Immature natural killer cell (primary cell): ENCODE results near the gene TPR. TPM values are rescaled to one million over a fixed set of nuclear protein-coding genes. Genes with fewer than 3 reads are reported as not detected.

Experiments used
- DNase-seq, 3 donors: peaks; one replicate each; pipeline ENCODE4 v3.0.0; 2022; ENCODE audit warnings: mixed read lengths in 1 of 3
- H3K27ac Mint-ChIP-seq, 6 donors: one replicate each; pipeline ENCODE4 v1.8.0; 2020; ENCODE audit warnings: mixed read lengths in 6 of 6, mild to moderate bottlenecking in 5 of 6, inconsistent platforms in 4 of 6, moderate library complexity in 3 of 6
- H3K27me3 Mint-ChIP-seq, 3 donors: one replicate each; pipeline ENCODE4 v1.8.0; 2020 to 2021; ENCODE audit warnings: low read depth in 3 of 3, mild to moderate bottlenecking in 3 of 3, mixed read lengths in 3 of 3, moderate library complexity in 3 of 3, inconsistent platforms in 1 of 3
- H3K36me3 Mint-ChIP-seq, 3 donors: one replicate each; pipeline ENCODE4 v1.8.0; 2020; ENCODE audit warnings: mixed read lengths in 3 of 3, inconsistent platforms in 2 of 3, mild to moderate bottlenecking in 2 of 3
- H3K4me1 Mint-ChIP-seq, 2 donors: one replicate each; pipeline ENCODE4 v1.8.0; 2020; ENCODE audit warnings: inconsistent platforms in 2 of 2, mild to moderate bottlenecking in 2 of 2, mixed read lengths in 2 of 2, moderate library complexity in 1 of 2
- H3K4me3 Mint-ChIP-seq, 5 donors: one replicate each; pipeline ENCODE4 v1.8.0; 2020; ENCODE audit warnings: mild to moderate bottlenecking in 5 of 5, mixed read lengths in 5 of 5, inconsistent platforms in 3 of 5, moderate library complexity in 3 of 5
- H3K9me3 Mint-ChIP-seq, 6 donors: one replicate each; pipeline ENCODE4 v1.8.0; 2020; ENCODE audit warnings: mild to moderate bottlenecking in 6 of 6, mixed read lengths in 6 of 6, inconsistent platforms in 4 of 6, moderate library complexity in 3 of 6
- polyA plus RNA-seq, 3 donors: library from polyadenylated mRNA; unstranded; fragments of 300-500 nt; fragmentation: Illumina TruSeq; gene quantifications; one replicate each; pipeline ENCODE4 v1.2.3, GENCODE V29; 2021

The TPR gene
- polyA plus RNA-seq, 3 donors from 2014 or later = 5.4 to 64.7 (median 12.9) TPM

DNA sequence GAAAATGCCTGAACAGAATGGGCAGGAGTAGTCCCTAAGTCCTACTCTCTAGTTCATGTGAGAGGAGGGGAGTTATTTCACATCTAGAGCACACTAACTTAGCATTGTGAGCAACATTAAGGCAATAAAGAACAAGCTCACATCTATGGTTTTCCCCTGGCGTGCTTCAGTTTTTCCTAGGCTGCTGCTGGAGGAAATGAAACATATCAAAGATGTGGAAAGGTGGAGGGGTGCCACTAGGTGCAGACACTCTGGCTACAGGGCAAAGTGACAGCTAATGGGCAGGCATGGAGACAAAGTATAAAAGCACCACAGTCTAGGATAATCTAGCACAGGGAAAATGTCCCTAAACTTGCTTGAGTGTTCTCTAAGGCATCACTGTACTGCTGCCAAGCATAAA is 82.2 kb downstream of the TPR start:
- peaks cover 0 to 3% (median 3%) of the 10 kb centered on the region in 3 donors for H3K27me3 Mint-ChIP-seq
- no peak for DNase-seq
- H3K4me1 Mint-ChIP-seq = no peaks in the 10 kb centered on the region
- H3K36me3 Mint-ChIP-seq = no peaks in the 10 kb centered on the region
- H3K27ac Mint-ChIP-seq = no peak overlapping the region
- peaks cover 0 to 3% (median 0%) of the 10 kb centered on the region in 6 donors for H3K9me3 Mint-ChIP-seq
- no peak overlapping the region for H3K4me3 Mint-ChIP-seq

DNA sequence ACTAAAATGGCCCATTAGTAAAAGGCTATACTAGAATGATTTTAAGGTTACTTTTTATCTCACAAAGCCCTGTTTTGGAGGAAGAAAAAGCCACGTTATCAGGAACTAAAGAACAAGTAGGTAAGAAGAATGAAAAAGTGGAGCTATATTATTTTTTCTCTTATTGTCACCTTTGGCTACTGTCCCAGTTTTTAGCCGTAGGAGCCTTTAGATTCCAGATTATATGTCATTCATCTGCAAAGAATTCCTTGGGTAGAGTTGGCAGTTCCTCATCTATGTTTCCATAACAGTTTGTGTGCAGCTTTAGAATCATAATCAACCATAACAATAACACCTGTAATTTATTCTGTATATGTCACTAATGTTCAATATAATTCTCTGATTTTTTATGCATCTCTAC is 83.8 kb downstream of the TPR start:
- Mint-ChIP-seq H3K9me3 (peaks cover 0 to 3% (median 0%) of the 10 kb centered on the region in 6 donors), H3K4me1 (no peaks in the 10 kb centered on the region), H3K27me3 (peaks cover 0 to 9% (median 6%) of the 10 kb centered on the region in 3 donors), H3K36me3 (no peaks in the 10 kb centered on the region), H3K27ac (no peak overlapping the region), H3K4me3 (no peak overlapping the region)
- DNase-seq = no peak

DNA sequence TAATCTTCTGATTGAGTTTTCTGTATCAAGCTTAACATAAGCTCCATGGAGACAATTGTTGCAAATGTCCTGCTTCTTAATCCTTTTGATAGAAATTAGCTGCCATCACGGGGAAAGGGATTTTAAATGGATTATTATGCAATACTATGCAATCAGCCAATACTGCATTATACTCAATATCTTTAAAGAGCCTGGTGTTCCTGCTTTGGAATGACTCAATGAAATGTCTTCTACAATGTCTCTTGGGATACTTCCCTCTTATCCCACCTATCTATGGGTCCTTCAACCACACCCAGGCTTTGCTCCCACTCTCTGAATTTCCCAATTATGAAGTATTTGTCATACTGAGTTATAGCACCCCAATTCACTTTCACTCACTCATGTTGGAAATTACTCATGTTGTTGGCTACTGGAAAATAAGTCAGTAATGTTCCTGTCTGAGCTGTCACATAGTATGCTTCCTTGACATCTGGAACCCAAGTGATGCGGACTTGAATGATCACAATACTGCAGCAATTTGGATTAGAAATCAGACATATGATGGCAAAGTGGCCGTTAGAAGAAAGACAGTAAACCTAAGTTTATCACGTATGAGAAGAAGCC is 85.0 kb downstream of the TPR start:
- no peak for DNase-seq
- H3K4me3 Mint-ChIP-seq = no peak overlapping the region
- H3K9me3 Mint-ChIP-seq = no peaks in the 10 kb centered on the region
- no peak overlapping the region for H3K27ac Mint-ChIP-seq
- H3K4me1 Mint-ChIP-seq = no peaks in the 10 kb centered on the region
- peaks cover 0 to 7% (median 4%) of the 10 kb centered on the region in 3 donors for H3K27me3 Mint-ChIP-seq
- no peaks in the 10 kb centered on the region for H3K36me3 Mint-ChIP-seq

DNA sequence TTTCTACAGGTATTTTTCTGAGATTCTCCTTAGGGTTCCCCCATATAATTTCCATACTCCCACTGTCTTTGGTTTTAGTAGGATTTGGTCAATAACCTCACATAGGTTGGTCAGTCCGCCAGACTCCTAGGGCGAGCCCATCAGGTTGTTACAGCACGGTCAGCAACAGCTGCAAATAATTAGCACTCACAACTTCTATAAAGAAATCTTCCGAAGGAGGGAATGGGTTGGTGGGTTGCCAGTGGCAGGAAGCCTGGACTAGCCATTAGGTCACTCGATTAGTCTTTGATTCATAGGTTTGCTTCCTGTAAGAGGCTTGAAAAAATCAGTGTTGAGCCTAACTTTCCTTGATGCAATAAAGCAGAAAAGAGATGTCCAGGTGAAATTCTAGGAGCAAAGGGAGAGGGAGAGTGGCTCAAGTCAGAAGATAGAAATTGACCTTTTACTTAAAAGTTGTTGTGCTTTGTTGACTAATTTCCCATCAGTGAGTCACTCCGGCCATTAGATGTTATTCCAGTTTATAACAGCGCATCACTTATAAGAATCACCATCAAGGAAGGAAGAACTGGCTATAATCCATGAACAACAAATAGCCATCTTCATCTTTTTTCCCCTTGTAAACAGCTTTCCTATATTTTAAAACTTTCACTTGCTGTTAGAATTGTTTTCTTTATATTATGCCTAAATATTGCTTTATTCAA is 88.3 kb downstream of the TPR start:
- DNase-seq = no peak
- Mint-ChIP-seq H3K4me1 (no peaks in the 10 kb centered on the region), H3K36me3 (no peaks in the 10 kb centered on the region), H3K9me3 (no peaks in the 10 kb centered on the region), H3K27ac (no peak overlapping the region), H3K4me3 (no peak overlapping the region), H3K27me3 (peaks cover 2 to 6% (median 4%) of the 10 kb centered on the region in 3 donors)

DNA sequence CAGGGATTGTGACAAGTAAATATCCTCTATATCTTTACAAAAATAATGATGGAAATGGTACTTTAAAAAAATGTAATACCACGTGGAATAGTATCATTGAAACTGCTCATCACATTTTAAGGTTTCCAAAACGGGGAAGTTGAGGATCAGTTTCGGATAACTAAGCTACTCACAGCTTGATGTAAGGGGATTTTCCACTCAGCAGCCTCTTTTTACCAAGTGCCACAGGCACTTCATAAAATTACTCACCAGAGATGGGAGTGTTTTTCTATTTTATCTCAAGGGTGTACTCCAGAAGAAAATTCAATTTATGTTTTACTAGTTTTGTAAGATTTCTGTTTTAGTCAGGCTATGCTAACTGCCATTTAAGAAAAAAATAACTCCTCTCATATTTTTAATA is 91.7 kb downstream of the TPR start:
- no peak for DNase-seq
- Mint-ChIP-seq H3K4me1 (no peaks in the 10 kb centered on the region), H3K9me3 (no peaks in the 10 kb centered on the region), H3K36me3 (no peaks in the 10 kb centered on the region), H3K4me3 (no peak overlapping the region), H3K27me3 (peaks cover 2 to 10% (median 4%) of the 10 kb centered on the region in 3 donors), H3K27ac (no peak overlapping the region)

DNA sequence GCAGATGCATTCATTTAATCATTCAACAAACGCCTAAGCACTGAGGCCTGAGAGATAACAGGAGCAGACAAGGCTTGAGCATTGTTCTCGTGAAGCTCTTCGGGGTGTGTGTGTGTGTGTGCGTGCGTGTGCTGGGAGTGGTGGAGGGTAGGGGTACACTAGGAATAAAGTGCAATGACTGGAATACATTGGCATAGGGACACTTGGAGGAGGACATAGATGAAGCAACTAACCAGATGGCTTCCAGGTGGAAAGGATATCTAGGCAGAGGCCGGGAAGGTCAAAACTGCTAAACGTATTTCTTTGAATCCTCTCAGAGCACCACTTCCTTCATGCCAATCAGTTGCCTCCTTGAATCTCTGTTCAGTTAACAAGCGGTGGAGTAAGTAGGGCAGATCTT is 92.6 kb downstream of the TPR start:
- H3K27ac Mint-ChIP-seq = no peak overlapping the region
- no peak overlapping the region for H3K4me3 Mint-ChIP-seq
- DNase-seq = no peak

DNA sequence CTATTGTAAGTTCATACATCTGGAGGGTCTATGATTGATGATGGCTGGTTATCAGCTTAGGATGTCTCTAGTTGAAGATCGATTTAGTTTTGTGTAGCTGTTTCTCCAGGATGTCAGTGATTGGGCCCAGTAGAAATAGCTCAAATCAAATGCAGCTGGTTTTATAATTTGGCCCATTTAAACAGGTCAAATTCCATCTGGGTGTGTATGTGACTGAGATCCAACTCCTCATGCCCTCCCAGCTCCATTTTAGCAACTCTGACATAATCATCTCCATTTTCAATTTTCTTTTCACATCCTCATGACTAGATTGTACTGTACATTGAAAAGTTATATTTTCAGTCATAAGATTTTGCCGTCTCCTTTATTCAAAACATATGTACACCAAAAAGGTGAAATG is 99.2 kb downstream of the TPR start:
- Mint-ChIP-seq H3K9me3 (no peaks in the 10 kb centered on the region), H3K27ac (no peak overlapping the region), H3K36me3 (no peaks in the 10 kb centered on the region)

More for the DNA sequence above, 92.6 kb downstream of the TPR start:
- Mint-ChIP-seq H3K9me3 (no peaks in the 10 kb centered on the region), H3K36me3 (no peaks in the 10 kb centered on the region), H3K27me3 (peaks cover 2 to 5% (median 4%) of the 10 kb centered on the region in 3 donors), H3K4me1 (no peaks in the 10 kb centered on the region)

DNA sequence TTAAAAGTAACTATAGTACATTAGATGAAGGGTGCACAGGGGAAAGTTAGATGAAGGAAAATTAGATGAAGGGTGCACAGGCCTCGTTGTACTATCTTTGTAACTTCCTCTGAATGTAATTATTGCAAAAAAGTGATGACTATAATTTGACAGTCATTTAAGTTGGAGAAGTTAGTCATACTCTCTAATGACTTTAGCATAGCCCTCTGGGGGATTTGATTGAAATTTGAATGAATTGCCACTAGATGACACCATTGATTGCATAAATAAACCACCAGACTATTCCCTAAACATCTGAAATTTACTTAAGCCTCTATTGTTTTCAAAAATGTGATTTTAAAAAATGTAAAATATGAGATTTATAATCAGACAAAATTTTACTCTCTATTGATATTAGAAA is 102.6 kb downstream of the TPR start:
- H3K4me1 Mint-ChIP-seq = no peaks in the 10 kb centered on the region
- no peak for DNase-seq
- H3K4me3 Mint-ChIP-seq = no peak overlapping the region
- no peaks in the 10 kb centered on the region for H3K36me3 Mint-ChIP-seq
- H3K9me3 Mint-ChIP-seq = peaks cover 0 to 3% (median 0%) of the 10 kb centered on the region in 6 donors
- H3K27me3 Mint-ChIP-seq = peaks cover 0 to 6% (median 0%) of the 10 kb centered on the region in 3 donors
- H3K27ac Mint-ChIP-seq = no peak overlapping the region

More for the DNA sequence above, 99.2 kb downstream of the TPR start:
- Mint-ChIP-seq H3K27me3 (peaks cover 0 to 4% (median 0%) of the 10 kb centered on the region in 3 donors), H3K4me3 (no peak overlapping the region), H3K4me1 (no peaks in the 10 kb centered on the region)
- DNase-seq = no peak

DNA sequence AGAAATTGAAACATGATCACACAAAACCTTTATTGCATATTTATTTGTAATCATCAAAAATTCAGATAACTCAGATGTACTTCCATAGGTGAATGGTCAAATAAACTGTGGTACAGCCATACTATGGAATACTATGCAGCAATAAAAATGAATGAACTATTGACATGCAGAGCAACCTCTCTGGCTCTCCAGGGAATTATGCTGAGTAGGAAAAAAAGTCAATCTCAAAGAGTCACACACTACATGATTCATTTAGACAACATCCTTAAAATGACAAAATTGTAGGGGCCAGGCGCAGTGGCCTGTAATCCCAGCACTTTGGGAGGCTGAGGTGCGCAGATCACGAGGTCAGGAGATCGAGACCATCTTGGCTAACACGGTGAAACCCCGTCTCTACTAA is 104.0 kb downstream of the TPR start:
- H3K36me3 Mint-ChIP-seq = no peaks in the 10 kb centered on the region
- H3K27ac Mint-ChIP-seq = no peak overlapping the region
- H3K4me1 Mint-ChIP-seq = no peaks in the 10 kb centered on the region
- H3K4me3 Mint-ChIP-seq = no peak overlapping the region
- H3K9me3 Mint-ChIP-seq = peaks cover 0 to 3% (median 1%) of the 10 kb centered on the region in 6 donors
- DNase-seq = no peak
- peaks cover 0 to 6% (median 0%) of the 10 kb centered on the region in 3 donors for H3K27me3 Mint-ChIP-seq

Other genes starting within 250 kb of the TPR start
- not detected for gene PRG4, start 79.0 kb downstream of the TPR start, polyA plus RNA-seq
- 1 to 10 TPM; 1.7 to 5.4 (median 5.0) TPM for gene ODR4, start 585 bp upstream of the TPR start, polyA plus RNA-seq
- gene PDC, start 85.9 kb upstream of the TPR start, polyA plus RNA-seq = not detected